Neuron (in vitro differentiated cells): Measurements from ENCODE around the gene MAGI1.
"Not testable (repeated sequence)": the region's sequence is repeated elsewhere in the genome, so short reads cannot be mapped to it uniquely, and the experiment has no call there.

ENCODE experiments used
- H2AFZ ChIP-seq: one replicate; pipeline ENCODE4 v1.6.1; 2013; ENCODE audit warnings: low read depth, mild to moderate bottlenecking, inconsistent platforms, low read length, moderate library complexity
- H3K27me3 ChIP-seq: one replicate; pipeline ENCODE4 v1.6.1; 2013; ENCODE audit warnings: low read length; ENCODE audit not compliant: insufficient read depth
- H3K36me3 ChIP-seq: one replicate; pipeline ENCODE4 v1.6.1; 2013; ENCODE audit warnings: low read length; ENCODE audit not compliant: insufficient read depth
- H3K4me1 ChIP-seq: one replicate; pipeline ENCODE4 v1.6.1; 2013; ENCODE audit warnings: low read length; ENCODE audit not compliant: insufficient read depth
- H3K4me3 ChIP-seq: 2 replicates; pipeline ENCODE4 v1.5.1; 2013; ENCODE audit warnings: mild to moderate bottlenecking, low read length, moderate library complexity
- H3K9me3 ChIP-seq: one replicate; pipeline ENCODE4 v1.6.1; 2013; ENCODE audit warnings: low read length

Gene MAGI1

DNA sequence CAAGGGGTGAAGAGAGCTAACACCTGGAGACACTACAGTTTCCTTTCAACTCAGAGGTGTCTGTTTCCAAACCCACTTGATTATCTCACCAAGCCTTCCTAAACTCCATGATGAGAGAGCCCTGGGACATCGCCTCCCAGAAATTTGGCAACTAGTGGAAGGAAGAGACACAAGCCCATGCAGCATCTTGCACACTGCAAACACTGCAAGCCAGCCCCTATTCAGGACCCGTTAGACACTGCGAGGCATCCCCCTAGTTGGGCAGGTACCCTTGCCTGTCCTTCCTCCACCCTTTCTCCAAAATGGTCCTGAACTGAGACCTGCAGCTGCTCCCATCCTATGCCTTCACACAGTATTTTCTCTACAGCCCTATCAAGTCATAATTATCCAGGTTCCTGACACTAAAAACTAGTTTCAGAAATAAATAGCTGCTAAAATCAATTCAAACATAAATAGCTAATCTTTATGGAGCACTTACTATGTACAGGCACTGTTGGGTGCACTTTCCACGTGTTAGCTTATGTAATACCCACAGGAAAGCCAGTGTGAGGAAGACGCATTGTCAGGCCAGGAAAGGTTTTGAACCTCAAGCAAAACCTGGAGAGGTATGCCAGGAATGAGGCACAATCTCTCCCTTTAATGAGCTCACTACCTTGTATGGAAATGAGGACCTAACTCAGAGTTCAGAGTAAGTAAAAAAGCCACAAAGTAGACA lies 2.8 kb downstream of the MAGI1 start:
- Histone ChIP-seq H3K27me3 (no peaks in the 10 kb centered on the region), H3K9me3 (no peaks in the 10 kb centered on the region), H2AFZ (no peak overlapping the region), H3K36me3 (no peaks in the 10 kb centered on the region), H3K4me3 (no peak overlapping the region), H3K4me1 (peaks cover 21% of the 10 kb centered on the region)

- Histone ChIP-seq H3K4me1 (peaks cover 21% of the 10 kb centered on the region), H3K4me3 (no peak overlapping the region), H2AFZ (no peak overlapping the region), H3K9me3 (no peaks in the 10 kb centered on the region), H3K36me3 (no peaks in the 10 kb centered on the region), H3K27me3 (no peaks in the 10 kb centered on the region)
Observed at GRCh38 chr3:66033241-66034138, 5.2 kb downstream of the MAGI1 start.

GRCh38 chr3:66031102-66031698 lies 7.5 kb downstream of the MAGI1 start:
- Histone ChIP-seq H3K4me1 (peaks cover 5% of the 10 kb centered on the region), H3K36me3 (no peaks in the 10 kb centered on the region), H3K27me3 (no peaks in the 10 kb centered on the region), H3K9me3 (no peaks in the 10 kb centered on the region), H2AFZ (no peak overlapping the region), H3K4me3 (no peak overlapping the region)

- no peak overlapping the region for H2AFZ ChIP-seq
- H3K4me3 ChIP-seq: no peak overlapping the region
- H3K4me1 ChIP-seq: no peaks in the 10 kb centered on the region
- H3K36me3 ChIP-seq: no peaks in the 10 kb centered on the region
- no peaks in the 10 kb centered on the region for H3K27me3 ChIP-seq
- H3K9me3 ChIP-seq: no peaks in the 10 kb centered on the region
Observed at GRCh38 chr3:66029443-66029842, 9.3 kb downstream of the MAGI1 start.

GRCh38 chr3:66029014-66029413 lies 9.7 kb downstream of the MAGI1 start:
- no peak overlapping the region for H3K4me3 ChIP-seq
- no peak overlapping the region for H2AFZ ChIP-seq
- H3K36me3 ChIP-seq: no peaks in the 10 kb centered on the region

GRCh38 chr3:66028457-66028856 lies 10.3 kb downstream of the MAGI1 start:
- H3K4me1 ChIP-seq: no peaks in the 10 kb centered on the region
- no peaks in the 10 kb centered on the region for H3K9me3 ChIP-seq
- H2AFZ ChIP-seq: no peak overlapping the region
- H3K27me3 ChIP-seq: no peaks in the 10 kb centered on the region
- no peaks in the 10 kb centered on the region for H3K36me3 ChIP-seq
- H3K4me3 ChIP-seq: no peak overlapping the region

More at GRCh38 chr3:66029014-66029413, 9.7 kb downstream of the MAGI1 start:
- H3K27me3 ChIP-seq: no peaks in the 10 kb centered on the region
- no peaks in the 10 kb centered on the region for H3K9me3 ChIP-seq
- H3K4me1 ChIP-seq: no peaks in the 10 kb centered on the region

DNA sequence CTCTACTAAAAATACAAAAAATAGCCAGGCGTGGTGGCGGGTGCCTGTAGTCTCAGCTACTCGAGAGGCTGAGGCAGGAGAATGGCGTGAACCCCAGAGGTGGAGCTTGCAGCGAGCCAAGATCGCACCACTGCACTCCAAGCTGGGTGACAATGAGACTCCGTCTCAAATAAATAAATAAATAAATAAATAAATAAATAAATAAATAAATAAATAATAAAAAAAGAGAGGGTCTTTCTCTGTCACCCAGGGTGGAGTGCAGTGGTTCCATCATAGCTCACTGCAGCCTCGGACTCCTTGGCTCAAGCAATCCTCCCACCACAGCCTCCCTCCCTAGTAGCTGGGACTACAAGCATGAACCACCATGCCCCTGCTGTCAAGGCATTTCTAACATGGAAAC lies 11.6 kb downstream of the MAGI1 start:
- not testable (repeated sequence) for H3K4me1 ChIP-seq, H3K4me3 ChIP-seq, H3K36me3 ChIP-seq, H3K27me3 ChIP-seq, H2AFZ ChIP-seq, H3K9me3 ChIP-seq

DNA sequence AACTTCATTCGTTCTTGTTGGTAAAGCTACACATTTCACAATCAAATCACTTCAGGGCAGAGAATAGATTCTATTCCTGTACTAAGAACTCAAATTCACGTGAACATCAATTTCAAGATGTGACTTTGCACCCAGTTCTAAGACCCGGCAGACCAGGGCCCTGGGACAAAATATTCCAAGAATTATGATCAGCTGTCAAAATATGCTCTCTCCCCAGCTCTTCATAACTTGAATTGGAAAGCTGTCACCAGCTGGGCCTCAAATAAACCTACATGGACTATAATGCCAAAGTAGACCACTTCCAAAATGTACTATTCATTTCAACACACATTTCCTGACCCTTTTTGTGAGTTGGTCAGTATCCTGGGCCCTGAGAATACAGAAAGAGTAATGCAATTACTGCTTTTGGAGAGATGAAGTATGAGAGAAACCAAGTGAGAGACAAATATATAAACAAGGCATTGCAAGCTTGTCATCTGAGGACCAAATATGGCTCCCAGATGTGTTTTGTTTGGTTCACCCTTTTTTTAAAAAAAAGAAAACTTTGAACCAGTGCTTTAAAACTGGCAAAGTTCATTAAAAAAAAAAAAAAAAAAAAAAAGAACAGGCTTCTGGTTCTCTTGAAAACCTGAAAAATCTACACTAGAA lies 14.9 kb downstream of the MAGI1 start:
- Histone ChIP-seq H3K27me3 (no peaks in the 10 kb centered on the region), H2AFZ (no peak overlapping the region), H3K4me3 (no peak overlapping the region), H3K4me1 (no peaks in the 10 kb centered on the region), H3K9me3 (no peaks in the 10 kb centered on the region), H3K36me3 (no peaks in the 10 kb centered on the region)

DNA sequence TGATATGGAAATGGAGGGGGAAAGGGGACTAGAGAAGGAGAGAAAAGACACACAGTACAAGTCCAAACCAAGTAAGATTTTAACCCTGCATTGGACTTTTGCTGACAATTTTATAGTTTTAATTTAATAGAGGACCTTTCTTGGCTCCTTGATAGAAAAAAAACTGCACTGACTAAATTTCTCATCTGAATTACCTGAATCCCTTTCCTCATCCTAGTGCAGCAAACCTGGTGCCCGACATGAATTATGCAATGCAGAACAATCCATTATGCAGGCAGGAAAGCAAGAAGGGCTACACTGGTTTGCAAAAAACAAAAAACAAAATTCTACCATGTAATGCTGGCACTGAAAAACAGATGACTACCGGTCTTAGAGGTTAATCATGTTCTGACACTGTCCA lies 15.5 kb downstream of the MAGI1 start:
- no peak overlapping the region for H3K4me3 ChIP-seq
- H3K9me3 ChIP-seq: no peaks in the 10 kb centered on the region
- H2AFZ ChIP-seq: no peak overlapping the region
- no peaks in the 10 kb centered on the region for H3K27me3 ChIP-seq
- no peaks in the 10 kb centered on the region for H3K36me3 ChIP-seq
- no peaks in the 10 kb centered on the region for H3K4me1 ChIP-seq

DNA sequence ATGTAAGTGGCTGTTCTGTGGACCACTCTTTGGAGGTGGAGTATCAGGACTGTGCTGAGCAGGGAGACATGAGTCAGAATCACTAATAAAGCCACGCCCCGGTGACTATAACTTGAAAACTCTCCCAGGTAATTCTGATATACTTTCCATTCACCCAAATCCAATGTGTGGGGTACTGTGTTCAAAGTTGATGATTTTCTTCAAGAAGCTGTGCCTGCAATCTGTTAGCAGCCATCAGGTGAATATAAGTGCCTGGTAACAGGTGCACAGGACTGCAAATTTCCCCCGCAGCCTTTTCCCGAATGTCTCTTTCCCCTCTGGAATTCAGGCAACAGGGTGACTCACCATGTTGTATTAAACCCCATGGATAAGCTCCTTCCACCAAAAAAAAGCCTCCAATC lies 17.0 kb downstream of the MAGI1 start:
- no peaks in the 10 kb centered on the region for H3K36me3 ChIP-seq
- H3K4me1 ChIP-seq: no peaks in the 10 kb centered on the region
- no peak overlapping the region for H3K4me3 ChIP-seq
- H2AFZ ChIP-seq: no peak overlapping the region
- no peaks in the 10 kb centered on the region for H3K9me3 ChIP-seq
- no peaks in the 10 kb centered on the region for H3K27me3 ChIP-seq

DNA sequence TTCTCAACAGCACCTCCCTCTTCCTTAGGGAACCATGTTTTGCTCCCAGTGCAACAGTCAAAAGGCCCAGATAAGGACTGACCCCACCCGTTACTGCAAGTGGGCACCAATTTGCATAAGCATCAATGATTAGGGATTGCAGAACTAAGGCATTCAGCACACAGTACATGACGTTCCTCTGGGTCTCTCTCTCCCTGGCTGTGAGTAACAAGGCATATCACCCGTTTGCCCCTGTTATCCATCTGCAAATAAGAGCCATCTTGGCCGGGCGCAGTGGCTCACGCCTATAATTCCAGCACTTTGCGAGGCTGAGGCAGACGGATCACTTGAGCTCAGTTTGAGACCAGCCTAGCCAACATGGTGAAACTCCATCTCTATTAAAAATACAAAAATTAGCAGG lies 18.8 kb downstream of the MAGI1 start:
- Histone ChIP-seq H3K4me1 (no peaks in the 10 kb centered on the region), H3K27me3 (no peaks in the 10 kb centered on the region), H3K9me3 (no peaks in the 10 kb centered on the region), H3K4me3 (no peak overlapping the region), H3K36me3 (no peaks in the 10 kb centered on the region), H2AFZ (no peak overlapping the region)

DNA sequence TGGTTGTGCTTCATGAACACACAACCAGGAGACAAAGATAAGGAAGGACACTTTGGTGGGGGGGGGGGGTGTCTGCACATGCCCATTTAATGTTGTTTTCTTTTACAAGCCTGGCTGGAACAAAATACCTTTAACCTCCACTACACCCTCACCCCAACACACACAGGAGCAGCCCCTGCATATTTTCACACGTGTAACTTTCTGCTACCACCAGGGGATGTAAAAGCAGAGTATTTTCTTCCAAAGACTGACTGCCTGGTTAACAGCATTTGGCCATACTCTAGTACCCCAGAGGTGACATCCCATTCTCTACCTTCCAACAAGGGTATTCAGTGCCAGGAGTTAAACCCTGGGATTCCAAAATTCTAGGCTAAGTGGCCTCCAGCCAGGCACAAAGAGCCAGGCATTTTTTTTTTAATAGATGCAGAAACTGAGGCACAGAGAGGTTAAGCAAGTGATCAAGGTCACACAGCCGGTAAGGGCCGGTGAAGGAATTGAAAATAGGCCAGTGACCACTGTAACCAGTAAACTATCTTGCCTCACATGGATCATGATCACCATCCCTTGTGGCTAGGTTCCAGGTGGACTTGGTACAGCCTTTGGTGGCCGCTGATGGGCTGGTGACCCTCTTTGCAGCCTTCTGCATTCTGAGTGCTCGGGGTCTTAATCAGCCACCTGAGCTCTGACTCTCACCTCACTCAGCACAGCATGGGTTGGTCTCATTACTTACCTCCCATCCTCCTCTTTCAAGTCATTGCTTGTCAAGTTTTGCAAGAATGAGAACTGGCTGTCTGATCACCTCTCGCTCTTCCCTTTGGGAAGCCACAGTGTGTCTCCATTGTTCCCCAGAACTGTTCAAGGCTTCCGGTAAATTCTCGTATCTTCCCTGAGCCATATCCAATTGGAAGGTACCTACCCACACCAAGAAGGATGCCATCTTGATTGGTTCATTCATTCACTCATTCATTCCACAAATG lies 20.4 kb downstream of the MAGI1 start:
- Histone ChIP-seq H3K4me1 (no peaks in the 10 kb centered on the region), H3K27me3 (no peaks in the 10 kb centered on the region), H3K9me3 (no peaks in the 10 kb centered on the region), H3K36me3 (no peaks in the 10 kb centered on the region), H2AFZ (no peak overlapping the region), H3K4me3 (no peak overlapping the region)
